Gastroesophageal sphincter (tissue), 3 donors: ENCODE data around the gene ITPA.

ENCODE experiments used
- CTCF ChIP-seq, 4 experiments: fragments of 200-600 bp in 2 of 4; fragments of 450-650 bp in 2 of 4; sonication (generic) in 1 of 4; IDR thresholded peaks; one replicate each; pipeline ENCODE4 v1.5.1; 2017 to 2019; ENCODE audit warnings: antibody characterized with exemption in 4 of 4, mild to moderate bottlenecking in 2 of 4, moderate library complexity in 2 of 4
- EP300 ChIP-seq: sonication (generic); formaldehyde crosslinking; IDR thresholded peaks from one replicate; pipeline ENCODE4 v1.6.1; 2017; ENCODE audit warnings: antibody characterized with exemption, mild to moderate bottlenecking
- POLR2A ChIP-seq, 2 donors: fragments of 450-650 bp; IDR thresholded peaks; one replicate each; pipeline ENCODE4 v1.6.1; 2017; ENCODE audit warnings: antibody characterized with exemption in 2 of 2, mild to moderate bottlenecking in 2 of 2, moderate library complexity in 1 of 2
- POLR2AphosphoS5 ChIP-seq: sonication (generic); formaldehyde crosslinking; IDR thresholded peaks from one replicate; pipeline ENCODE4 v1.6.1; 2017; ENCODE audit warnings: antibody characterized with exemption

- no peak for TF ChIP-seq POLR2A (IDR thresholded peaks at IDR 0.05)
- no peak for TF ChIP-seq CTCF (IDR thresholded peaks at IDR 0.05)
- TF ChIP-seq EP300: no peak
- TF ChIP-seq POLR2AphosphoS5: no peak
Observed at GRCh38 chr20:3240776-3241363, 31.6 kb downstream of the ITPA start.
